Activated CD8-positive, alpha-beta memory T cell treated with anti-CD3 and anti-CD28 coated beads, Interleukin-2, amount 10 ng/mL, durations not matched to agents 7 days and 5 days (primary cell): ENCODE results near the gene CSN1S1. TPM values are rescaled to one million over a fixed set of nuclear protein-coding genes. Genes with fewer than 3 reads are reported as not detected.

Source experiments
- ATAC-seq: fragments of 150-1000 bp; cut with Tn5 transposase; one replicate; pipeline ENCODE4 v1.10.0; 2021; ENCODE audit warnings: moderate library complexity
- CTCF ChIA-PET: fragments of 350-600 bp; sonication (Branson Sonifier 250); formaldehyde crosslinking; loops from one replicate; lab custom pipeline; 2021; ENCODE audit warnings: antibody characterized with exemption; lab: Charles Lee
- DNase-seq: peaks from one replicate; pipeline ENCODE4 v3.0.0-alpha.2; 2020
- H3K27ac Mint-ChIP-seq: one replicate; pipeline ENCODE4 v1.8.0; 2021; ENCODE audit warnings: mild to moderate bottlenecking, mixed read lengths
- H3K27me3 Mint-ChIP-seq: one replicate; pipeline ENCODE4 v1.8.0; 2021; ENCODE audit warnings: mixed read lengths
- H3K36me3 Mint-ChIP-seq: one replicate; pipeline ENCODE4 v1.8.0; 2021; ENCODE audit warnings: mild to moderate bottlenecking, mixed read lengths
- H3K4me1 Mint-ChIP-seq: one replicate; pipeline ENCODE4 v1.8.0; 2021; ENCODE audit warnings: mixed read lengths
- H3K4me3 Mint-ChIP-seq: one replicate; pipeline ENCODE4 v1.8.0; 2021; ENCODE audit warnings: mild to moderate bottlenecking, moderate library complexity, mixed read lengths
- H3K9me3 Mint-ChIP-seq: one replicate; pipeline ENCODE4 v1.8.0; 2022; ENCODE audit warnings: low read depth, mixed read lengths
- total RNA-seq, 2 experiments: library from RNA; stranded (reverse); gene quantifications; one replicate each; pipeline ENCODE4 v1.2.3, GENCODE V29; 2021

The CSN1S1 gene
- total RNA-seq, 2 experiments from 2014 or later = not detected

DNA sequence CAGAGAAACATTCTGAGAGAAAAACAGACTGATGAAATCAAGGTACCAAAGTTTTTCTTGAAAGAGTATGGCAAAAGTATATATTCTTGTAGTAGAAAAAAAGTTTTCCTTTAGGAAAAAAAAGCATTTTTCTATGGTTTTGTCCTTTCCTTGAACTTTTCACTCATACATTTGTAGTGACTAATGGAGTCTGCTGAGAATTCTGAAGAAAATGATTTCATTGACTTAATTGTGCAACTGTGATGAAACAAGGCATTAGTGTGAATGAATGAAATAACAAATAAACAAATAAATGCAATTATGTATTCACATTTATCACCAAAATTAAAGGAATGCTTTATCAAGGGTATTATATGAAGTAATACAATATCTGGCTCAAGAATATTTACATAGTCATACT is 5.7 kb downstream of the CSN1S1 start:
- no peak for ATAC-seq
- Mint-ChIP-seq H3K36me3 (no peaks in the 10 kb centered on the region), H3K9me3 (no peaks in the 10 kb centered on the region), H3K27me3 (no peaks in the 10 kb centered on the region), H3K27ac (no peak overlapping the region), H3K4me3 (no peak overlapping the region), H3K4me1 (no peaks in the 10 kb centered on the region)
- CTCF ChIA-PET = no interaction called here
- no peak for DNase-seq

- no peak for ATAC-seq
- DNase-seq = no peak
- Mint-ChIP-seq H3K4me1 (no peaks in the 10 kb centered on the region), H3K9me3 (no peaks in the 10 kb centered on the region), H3K36me3 (no peaks in the 10 kb centered on the region), H3K27ac (no peak overlapping the region), H3K27me3 (no peaks in the 10 kb centered on the region), H3K4me3 (no peak overlapping the region)
- CTCF ChIA-PET = no interaction called here
Measured at GRCh38 chr4:69951602-69952001, 20.7 kb downstream of the CSN1S1 start.

GRCh38 chr4:69957209-69957608 is 26.3 kb downstream of the CSN1S1 start:
- CTCF ChIA-PET = no interaction called here
- Mint-ChIP-seq H3K27me3 (no peaks in the 10 kb centered on the region), H3K27ac (no peak overlapping the region), H3K4me3 (no peak overlapping the region), H3K9me3 (no peaks in the 10 kb centered on the region), H3K36me3 (no peaks in the 10 kb centered on the region), H3K4me1 (no peaks in the 10 kb centered on the region)
- ATAC-seq = no peak
- DNase-seq = no peak

- CTCF ChIA-PET = no interaction called here
- no peak within 1 kb of the TSS for H3K27ac Mint-ChIP-seq
- ATAC-seq = no peak
Measured at GRCh38 chr4:69965628-69966027, 34.8 kb downstream of the CSN1S1 start, which contains the start of gene CSN2. Gene CSN2 (minus strand): TSS chr4:69965728. CDS start chr4:69960995, 4,733 bp downstream.

GRCh38 chr4:69970071-69970470 is 39.2 kb downstream of the CSN1S1 start:
- Mint-ChIP-seq H3K4me3 (no peak overlapping the region), H3K36me3 (no peaks in the 10 kb centered on the region), H3K4me1 (no peaks in the 10 kb centered on the region), H3K27me3 (no peaks in the 10 kb centered on the region), H3K27ac (no peak overlapping the region), H3K9me3 (no peaks in the 10 kb centered on the region)
- CTCF ChIA-PET = no interaction called here
- DNase-seq (no peak), ATAC-seq (no peak)

More at GRCh38 chr4:69965628-69966027, 34.8 kb downstream of the CSN1S1 start, which contains the start of gene CSN2:
- Mint-ChIP-seq H3K9me3 (no peaks in the 10 kb centered on the region), H3K36me3 (no peaks in the 10 kb centered on the region), H3K4me1 (no peaks in the 10 kb centered on the region), H3K27me3 (no peaks in the 10 kb centered on the region), H3K4me3 (no peak within 1 kb of the TSS)
- no peak for DNase-seq

- H3K4me3 Mint-ChIP-seq = no peak overlapping the region
- H3K4me1 Mint-ChIP-seq = no peaks in the 10 kb centered on the region
Measured at GRCh38 chr4:69974631-69975030, 43.8 kb downstream of the CSN1S1 start.

GRCh38 chr4:69977582-69977981 is 46.7 kb downstream of the CSN1S1 start:
- H3K27ac Mint-ChIP-seq = no peak overlapping the region
- CTCF ChIA-PET = interaction anchor here (1.0 kb wide), 1 partner anchor 18 kb away, joined by 3 read pairs; no protein-coding TSS in a partner anchor

More at GRCh38 chr4:69974631-69975030, 43.8 kb downstream of the CSN1S1 start:
- H3K27ac Mint-ChIP-seq = no peak overlapping the region
- CTCF ChIA-PET = no interaction called here
- H3K9me3 Mint-ChIP-seq = no peaks in the 10 kb centered on the region
- H3K27me3 Mint-ChIP-seq = no peaks in the 10 kb centered on the region
- no peak for ATAC-seq
- no peak for DNase-seq
- no peaks in the 10 kb centered on the region for H3K36me3 Mint-ChIP-seq

GRCh38 chr4:69984030-69984443 is 53.2 kb downstream of the CSN1S1 start:
- no peak overlapping the region for H3K27ac Mint-ChIP-seq
- CTCF ChIA-PET = no interaction called here

More at GRCh38 chr4:69977582-69977981, 46.7 kb downstream of the CSN1S1 start:
- no peak for ATAC-seq
- H3K27me3 Mint-ChIP-seq = no peaks in the 10 kb centered on the region
- DNase-seq = no peak
- H3K4me3 Mint-ChIP-seq = no peak overlapping the region
- no peaks in the 10 kb centered on the region for H3K9me3 Mint-ChIP-seq
- no peaks in the 10 kb centered on the region for H3K36me3 Mint-ChIP-seq
- H3K4me1 Mint-ChIP-seq = no peaks in the 10 kb centered on the region

DNA sequence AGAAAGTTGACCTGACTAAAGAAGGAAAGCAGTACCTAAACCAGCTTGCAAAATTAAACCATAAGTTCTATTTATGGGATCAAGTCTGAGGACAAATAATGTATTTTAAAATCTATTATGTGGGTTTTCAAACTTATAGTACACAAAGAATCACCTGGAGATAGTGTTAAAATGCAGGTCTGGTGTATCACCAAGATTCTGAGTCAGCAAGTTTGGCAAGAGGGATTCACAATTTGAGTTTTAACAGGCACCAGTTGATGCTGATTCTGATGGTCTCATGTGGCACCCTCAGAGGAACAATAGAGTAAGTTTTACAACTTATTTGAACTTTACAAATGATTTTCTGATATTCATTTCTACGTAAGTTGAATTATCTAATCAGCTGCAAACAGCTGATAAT is 55.8 kb downstream of the CSN1S1 start:
- no peaks in the 10 kb centered on the region for H3K27me3 Mint-ChIP-seq
- ATAC-seq (no peak), DNase-seq (no peak)
- H3K4me3 Mint-ChIP-seq = no peak overlapping the region
- no peak overlapping the region for H3K27ac Mint-ChIP-seq
- H3K9me3 Mint-ChIP-seq = no peaks in the 10 kb centered on the region
- CTCF ChIA-PET = no interaction called here
- no peaks in the 10 kb centered on the region for H3K36me3 Mint-ChIP-seq
- no peaks in the 10 kb centered on the region for H3K4me1 Mint-ChIP-seq

More at GRCh38 chr4:69984030-69984443, 53.2 kb downstream of the CSN1S1 start:
- Mint-ChIP-seq H3K4me1 (no peaks in the 10 kb centered on the region), H3K36me3 (no peaks in the 10 kb centered on the region), H3K4me3 (no peak overlapping the region), H3K9me3 (no peaks in the 10 kb centered on the region), H3K27me3 (no peaks in the 10 kb centered on the region)
- ATAC-seq (no peak), DNase-seq (no peak)

- DNase-seq (no peak), ATAC-seq (no peak)
- Mint-ChIP-seq H3K4me1 (no peaks in the 10 kb centered on the region), H3K9me3 (no peaks in the 10 kb centered on the region), H3K27ac (no peak overlapping the region), H3K36me3 (no peaks in the 10 kb centered on the region), H3K4me3 (no peak overlapping the region), H3K27me3 (no peaks in the 10 kb centered on the region)
- CTCF ChIA-PET = no interaction called here
Measured at GRCh38 chr4:69991016-69991415, 60.1 kb downstream of the CSN1S1 start.

GRCh38 chr4:69994782-69995181 is 63.9 kb downstream of the CSN1S1 start:
- ATAC-seq (no peak), DNase-seq (no peak)
- no peaks in the 10 kb centered on the region for H3K9me3 Mint-ChIP-seq
- H3K36me3 Mint-ChIP-seq = no peaks in the 10 kb centered on the region
- no peak overlapping the region for H3K4me3 Mint-ChIP-seq
- H3K27me3 Mint-ChIP-seq = no peaks in the 10 kb centered on the region
- H3K4me1 Mint-ChIP-seq = no peaks in the 10 kb centered on the region
- no peak overlapping the region for H3K27ac Mint-ChIP-seq
- CTCF ChIA-PET = no interaction called here

DNA sequence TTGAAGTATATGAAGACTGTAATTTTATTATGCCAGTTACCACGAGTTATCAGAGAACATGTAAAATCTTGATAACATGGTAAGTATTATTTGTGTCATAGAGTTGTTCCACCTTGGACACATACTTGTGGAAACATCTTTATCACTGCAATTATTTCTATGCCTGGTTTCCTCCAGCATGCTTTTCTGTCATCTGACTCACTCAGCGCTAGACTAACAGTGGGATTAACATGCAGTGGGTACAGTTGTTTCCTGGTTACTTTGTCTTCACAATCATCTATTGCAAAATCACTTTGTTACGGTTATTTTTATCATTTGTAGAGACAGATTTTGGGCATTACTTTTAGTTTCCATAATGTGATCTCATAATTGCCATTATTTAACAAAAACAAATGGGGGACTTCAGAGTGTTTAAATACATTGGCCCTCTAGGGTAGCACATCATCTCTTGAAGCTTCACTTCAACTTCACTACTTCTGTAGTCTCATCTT is 64.7 kb downstream of the CSN1S1 start, which contains the start of gene STATH:
Gene STATH (plus strand): TSS at position 441 of the 491 bp plus-strand sequence. CDS start 2,472 bp downstream, outside the sequence.
- H3K4me3 Mint-ChIP-seq = no peak within 1 kb of the TSS
- DNase-seq = no peak
- H3K27ac Mint-ChIP-seq = no peak within 1 kb of the TSS
- ATAC-seq = no peak
- no peaks in the 10 kb centered on the region for H3K9me3 Mint-ChIP-seq
- H3K27me3 Mint-ChIP-seq = no peaks in the 10 kb centered on the region
- no peaks in the 10 kb centered on the region for H3K36me3 Mint-ChIP-seq
- H3K4me1 Mint-ChIP-seq = no peaks in the 10 kb centered on the region
- CTCF ChIA-PET = no interaction called here
